OCI-LY3 (cell line): ENCODE results near the gene PIK3R4.

Source experiments
- CTCF ChIP-seq: fragments of 200-600, 300-600 bp; sonication (generic); IDR thresholded peaks from 2 replicates; pipeline ENCODE4 v1.5.1; 2014; ENCODE audit warnings: antibody characterized with exemption, low read length, low read depth
- EZH2phosphoT487 ChIP-seq: fragments of 200-600 bp; shearing (Covaris generic); IDR thresholded peaks from 2 replicates; pipeline ENCODE4 v1.6.1; 2018; ENCODE audit warnings: antibody characterized with exemption, mixed run types, low read depth

GRCh38 chr3:130792246-130792645 is 45.6 kb upstream of the PIK3R4 start:
- TF ChIP-seq CTCF (no peak), EZH2phosphoT487 (no peak)
